Activated naive CD8-positive, alpha-beta T cell (primary cell): ENCODE data around the gene OSCAR.
A peak's percentile ranks its signal among the peaks of the same experiment; 100 is the strongest.

Experiments used
- H3K27ac Mint-ChIP-seq: one replicate; pipeline ENCODE4 v1.8.0; 2021; ENCODE audit warnings: mixed read lengths
- H3K27me3 Mint-ChIP-seq: one replicate; pipeline ENCODE4 v1.8.0; 2021; ENCODE audit warnings: mixed read lengths
- H3K36me3 Mint-ChIP-seq: one replicate; pipeline ENCODE4 v1.8.0; 2021; ENCODE audit warnings: mixed read lengths
- H3K4me1 Mint-ChIP-seq: one replicate; pipeline ENCODE4 v1.8.0; 2021; ENCODE audit warnings: low read depth, mixed read lengths
- H3K4me3 Mint-ChIP-seq: one replicate; pipeline ENCODE4 v1.8.0; 2021; ENCODE audit warnings: mild to moderate bottlenecking, mixed read lengths
- H3K9me3 Mint-ChIP-seq: one replicate; pipeline ENCODE4 v1.8.0; 2021; ENCODE audit warnings: low read depth, mixed read lengths

Gene OSCAR, protein sequence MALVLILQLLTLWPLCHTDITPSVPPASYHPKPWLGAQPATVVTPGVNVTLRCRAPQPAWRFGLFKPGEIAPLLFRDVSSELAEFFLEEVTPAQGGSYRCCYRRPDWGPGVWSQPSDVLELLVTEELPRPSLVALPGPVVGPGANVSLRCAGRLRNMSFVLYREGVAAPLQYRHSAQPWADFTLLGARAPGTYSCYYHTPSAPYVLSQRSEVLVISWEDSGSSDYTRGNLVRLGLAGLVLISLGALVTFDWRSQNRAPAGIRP

GRCh38 chr19:54100561-54100960, at the start of gene OSCAR:
Gene OSCAR, minus strand, starts transcription at chr19:54100803. Its CDS starts 11 bp downstream, at chr19:54100792.
- Mint-ChIP-seq H3K4me3 (peak within 1 kb of the TSS; percentile 42), H3K36me3 (no peaks in the 10 kb centered on the region), H3K27me3 (no peaks in the 10 kb centered on the region), H3K9me3 (no peaks in the 10 kb centered on the region), H3K27ac (no peak within 1 kb of the TSS), H3K4me1 (peaks cover 26% of the 10 kb centered on the region)

DNA sequence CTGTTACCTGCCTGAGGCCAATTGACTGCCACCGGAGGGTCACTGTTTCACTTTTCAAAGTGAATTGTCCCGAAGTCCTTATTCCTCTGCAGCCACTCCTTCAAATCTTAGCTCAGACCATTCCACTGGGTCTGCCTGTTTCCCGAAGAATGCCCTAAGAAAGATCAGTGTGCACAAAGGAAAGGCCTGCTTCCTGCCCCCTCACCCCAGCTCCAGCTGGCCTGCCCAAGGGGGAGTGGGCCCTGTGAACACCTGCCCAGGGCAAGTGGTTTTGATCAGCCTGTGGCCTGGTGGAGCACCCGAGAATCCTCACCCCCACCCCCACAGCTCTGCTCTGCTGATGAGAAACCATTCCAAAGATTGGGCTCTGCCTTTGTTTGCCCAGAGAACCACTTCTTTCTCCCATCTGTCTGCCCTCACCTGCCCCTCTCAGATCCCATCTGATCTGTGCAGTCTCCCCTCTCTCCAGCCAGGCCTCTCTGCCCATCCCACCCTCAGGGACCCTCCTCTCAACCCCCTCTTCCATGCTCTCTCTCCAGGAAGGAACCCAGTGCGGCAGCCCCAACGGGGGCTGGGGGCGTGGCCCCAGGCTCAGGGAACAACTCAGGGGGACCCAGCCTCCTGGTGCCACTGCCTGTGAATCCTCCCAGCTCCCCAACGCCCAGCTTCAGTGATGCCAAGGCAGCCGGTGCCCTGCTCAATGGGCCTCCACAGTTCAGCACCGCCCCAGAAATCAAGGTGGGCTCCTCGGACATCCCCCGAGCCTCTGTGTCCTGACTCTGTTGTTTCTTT, 48.6 kb upstream of the OSCAR start:
- no peaks in the 10 kb centered on the region for H3K27me3 Mint-ChIP-seq
- peaks cover 3% of the 10 kb centered on the region for H3K36me3 Mint-ChIP-seq
- no peaks in the 10 kb centered on the region for H3K9me3 Mint-ChIP-seq
- peaks cover 18% of the 10 kb centered on the region for H3K4me1 Mint-ChIP-seq
- no peak overlapping the region for H3K27ac Mint-ChIP-seq
- no peak overlapping the region for H3K4me3 Mint-ChIP-seq

DNA sequence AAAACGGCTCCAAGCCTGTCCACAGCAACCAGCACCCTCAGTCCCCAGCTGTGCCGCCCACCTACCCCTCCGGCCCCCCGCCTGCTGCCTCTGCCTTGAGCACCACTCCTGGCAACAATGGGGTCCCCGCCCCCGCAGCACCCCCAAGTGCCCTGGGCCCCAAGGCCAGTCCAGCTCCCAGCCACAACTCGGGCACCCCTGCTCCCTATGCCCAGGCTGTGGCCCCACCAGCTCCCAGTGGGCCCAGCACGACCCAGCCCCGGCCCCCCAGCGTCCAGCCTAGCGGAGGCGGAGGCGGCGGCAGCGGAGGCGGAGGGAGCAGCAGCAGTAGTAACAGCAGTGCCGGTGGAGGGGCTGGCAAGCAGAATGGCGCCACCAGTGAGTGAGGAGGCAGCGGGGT, 47.6 kb upstream of the OSCAR start:
- H3K4me3 Mint-ChIP-seq, result no peak overlapping the region
- H3K27ac Mint-ChIP-seq, result no peak overlapping the region
- no peaks in the 10 kb centered on the region for H3K9me3 Mint-ChIP-seq

GRCh38 chr19:54147676-54148075, 47.1 kb upstream of the OSCAR start:
- Mint-ChIP-seq H3K4me3 (no peak overlapping the region), H3K27ac (no peak overlapping the region), H3K27me3 (no peaks in the 10 kb centered on the region), H3K4me1 (peaks cover 10% of the 10 kb centered on the region), H3K9me3 (no peaks in the 10 kb centered on the region), H3K36me3 (peaks cover 3% of the 10 kb centered on the region)

More for the DNA sequence above, 47.6 kb upstream of the OSCAR start:
- Mint-ChIP-seq H3K36me3 (peaks cover 3% of the 10 kb centered on the region), H3K27me3 (no peaks in the 10 kb centered on the region), H3K4me1 (peaks cover 11% of the 10 kb centered on the region)

DNA sequence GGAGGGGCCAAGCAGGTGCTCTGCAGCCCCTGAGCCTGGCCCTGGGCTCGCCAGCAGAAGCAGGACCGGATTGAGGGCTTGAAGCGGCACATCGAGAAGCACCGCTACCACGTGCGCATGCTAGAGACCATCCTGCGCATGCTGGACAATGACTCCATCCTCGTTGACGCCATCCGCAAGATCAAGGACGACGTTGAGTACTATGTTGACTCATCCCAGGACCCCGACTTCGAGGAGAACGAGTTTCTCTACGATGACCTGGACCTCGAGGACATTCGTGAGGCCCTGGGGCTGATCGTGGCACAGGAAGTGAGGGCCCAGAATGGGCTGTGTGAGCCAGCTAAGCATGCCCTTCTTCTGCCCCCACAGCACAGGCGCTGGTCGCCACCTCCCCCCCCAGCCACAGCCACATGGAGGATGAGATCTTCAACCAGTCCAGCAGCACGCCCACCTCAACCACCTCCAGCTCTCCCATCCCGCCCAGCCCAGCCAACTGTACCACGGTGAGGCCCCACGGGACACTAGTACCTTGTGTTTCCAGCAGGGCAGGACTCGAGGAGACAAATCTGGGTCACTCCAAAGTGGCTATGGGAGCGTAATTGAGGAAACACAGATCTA, 45.0 kb upstream of the OSCAR start:
- H3K36me3 Mint-ChIP-seq, result peaks cover 3% of the 10 kb centered on the region
- H3K9me3 Mint-ChIP-seq, result no peaks in the 10 kb centered on the region
- no peak overlapping the region for H3K27ac Mint-ChIP-seq
- H3K4me3 Mint-ChIP-seq, result no peak overlapping the region
- H3K27me3 Mint-ChIP-seq, result no peaks in the 10 kb centered on the region
- peaks cover 18% of the 10 kb centered on the region for H3K4me1 Mint-ChIP-seq

GRCh38 chr19:54142166-54142780, 41.7 kb upstream of the OSCAR start:
- Mint-ChIP-seq H3K9me3 (no peaks in the 10 kb centered on the region), H3K4me3 (no peak overlapping the region), H3K36me3 (peaks cover 3% of the 10 kb centered on the region), H3K27me3 (no peaks in the 10 kb centered on the region), H3K27ac (no peak overlapping the region), H3K4me1 (peaks cover 32% of the 10 kb centered on the region)

DNA sequence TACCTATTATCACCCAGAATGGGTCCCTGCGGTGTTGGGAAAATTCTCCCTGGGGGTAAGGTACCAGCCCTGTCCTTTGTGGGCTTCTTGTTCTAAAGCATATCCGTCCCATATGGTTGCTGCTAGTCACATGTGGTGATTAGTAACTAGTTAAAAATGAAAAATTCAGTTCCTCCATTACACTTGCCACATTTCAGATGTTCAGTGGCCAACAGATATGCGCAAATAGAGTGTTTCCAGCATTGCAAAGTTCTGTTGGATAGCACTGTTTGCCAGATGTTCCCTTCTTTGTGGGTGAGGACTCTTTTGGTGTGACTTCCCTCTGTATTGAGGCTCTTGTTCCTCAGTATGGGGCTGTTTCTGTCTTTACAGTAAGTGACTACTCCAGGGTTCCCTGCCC, 40.8 kb upstream of the OSCAR start:
- no peaks in the 10 kb centered on the region for H3K27me3 Mint-ChIP-seq
- H3K9me3 Mint-ChIP-seq, result no peaks in the 10 kb centered on the region
- H3K27ac Mint-ChIP-seq, result peak overlapping the region; percentile 61
- no peak overlapping the region for H3K4me3 Mint-ChIP-seq
- H3K36me3 Mint-ChIP-seq, result no peaks in the 10 kb centered on the region
- peaks cover 38% of the 10 kb centered on the region for H3K4me1 Mint-ChIP-seq

DNA sequence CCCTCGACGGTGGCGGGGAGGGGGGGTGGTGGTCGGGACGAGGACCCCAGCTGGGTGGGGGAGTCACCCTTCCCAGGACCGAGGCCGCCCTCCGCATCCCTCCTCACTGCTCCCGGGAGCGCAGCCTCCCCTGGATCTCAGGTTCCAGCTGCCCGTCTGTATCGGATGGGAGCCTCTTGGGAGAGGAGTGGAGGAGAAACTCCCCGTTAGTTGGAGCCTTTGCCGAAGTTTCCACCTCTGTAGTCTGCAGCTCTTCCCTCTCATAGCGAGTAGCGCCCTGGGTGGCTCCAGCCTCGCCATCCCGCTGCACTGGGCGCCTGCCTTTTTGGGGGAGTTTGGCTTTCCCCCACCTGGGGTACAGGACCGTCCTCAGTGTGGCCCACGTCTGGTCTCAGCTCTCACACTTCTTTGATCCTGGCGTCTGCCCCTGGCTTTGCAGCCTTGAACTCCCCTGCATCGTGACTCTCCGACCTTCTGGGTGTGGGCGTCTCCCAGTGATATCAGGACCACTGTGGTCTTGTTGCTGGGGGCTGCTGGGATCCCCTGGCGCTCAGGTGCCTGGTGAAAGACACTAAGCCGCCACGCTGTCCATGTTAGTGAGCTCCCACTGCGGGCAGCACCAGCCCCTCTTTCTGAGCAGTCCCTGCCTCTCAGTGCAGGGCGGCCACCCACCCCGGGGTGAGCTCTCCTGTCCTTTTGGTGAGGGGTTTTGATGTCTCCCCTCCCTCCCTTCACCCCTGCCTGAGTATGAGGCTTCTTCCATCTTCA, 38.1 kb upstream of the OSCAR start:
- Mint-ChIP-seq H3K27me3 (no peaks in the 10 kb centered on the region), H3K27ac (peak overlapping the region; percentile 96), H3K4me3 (peak overlapping the region; percentile 94), H3K36me3 (no peaks in the 10 kb centered on the region), H3K9me3 (no peaks in the 10 kb centered on the region), H3K4me1 (peaks cover 45% of the 10 kb centered on the region)

- H3K36me3 Mint-ChIP-seq, result no peaks in the 10 kb centered on the region
- no peaks in the 10 kb centered on the region for H3K9me3 Mint-ChIP-seq
- peaks cover 45% of the 10 kb centered on the region for H3K4me1 Mint-ChIP-seq
- peak within 1 kb of the TSS; percentile 94 for H3K4me3 Mint-ChIP-seq
- H3K27ac Mint-ChIP-seq, result peak within 1 kb of the TSS; percentile 96
- no peaks in the 10 kb centered on the region for H3K27me3 Mint-ChIP-seq
Observed at GRCh38 chr19:54137699-54138488, 37.3 kb upstream of the OSCAR start, which contains the start of gene CNOT3. Gene CNOT3, plus strand, starts transcription at chr19:54137762. Its CDS starts 5,217 bp downstream, at chr19:54142979.

GRCh38 chr19:54136864-54137698, 36.5 kb upstream of the OSCAR start:
- H3K36me3 Mint-ChIP-seq, result no peaks in the 10 kb centered on the region

DNA sequence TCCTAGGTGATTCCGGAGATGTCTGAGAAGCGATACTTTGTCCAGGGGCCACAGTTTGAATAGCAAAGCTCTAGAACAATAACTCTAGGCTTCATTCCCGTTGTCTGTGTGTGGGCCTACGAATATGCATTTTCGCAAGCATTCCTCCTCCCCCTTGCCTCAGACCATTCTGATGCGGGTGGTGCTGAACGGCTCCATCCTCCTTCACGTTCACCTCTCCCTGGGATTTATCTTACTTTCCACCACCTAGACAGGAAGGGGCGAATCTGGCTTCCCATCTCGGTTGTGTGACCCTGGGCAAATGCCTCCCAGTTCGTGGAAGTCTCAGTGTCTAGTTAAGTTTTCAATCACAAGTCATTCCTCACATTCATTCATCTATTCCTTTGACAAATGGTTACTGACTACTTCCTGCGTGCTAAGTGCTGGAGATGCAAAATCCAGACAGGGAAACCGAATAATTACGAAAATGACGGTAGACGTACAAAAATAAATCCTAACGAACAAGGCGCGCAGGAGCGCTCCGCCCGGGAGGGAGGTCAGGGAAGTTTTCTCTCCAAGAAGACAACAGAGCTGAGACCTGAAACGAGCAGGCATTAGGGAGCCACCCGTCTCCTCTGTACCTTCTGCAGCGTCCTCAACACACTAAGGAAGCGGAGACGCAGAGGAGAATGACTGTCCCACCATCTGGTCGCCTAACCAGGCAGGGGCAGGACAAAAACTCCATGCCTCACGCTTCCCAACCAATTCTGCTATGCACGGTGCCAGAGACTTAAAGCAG, 35.7 kb upstream of the OSCAR start:
- no peaks in the 10 kb centered on the region for H3K27me3 Mint-ChIP-seq
- H3K9me3 Mint-ChIP-seq, result no peaks in the 10 kb centered on the region
- H3K36me3 Mint-ChIP-seq, result peaks cover 2% of the 10 kb centered on the region
- H3K4me3 Mint-ChIP-seq, result peak overlapping the region; percentile 89
- peaks cover 38% of the 10 kb centered on the region for H3K4me1 Mint-ChIP-seq
- H3K27ac Mint-ChIP-seq, result peak overlapping the region; percentile 76

More at GRCh38 chr19:54136864-54137698, 36.5 kb upstream of the OSCAR start:
- H3K4me3 Mint-ChIP-seq, result peak overlapping the region; percentile 89
- peaks cover 45% of the 10 kb centered on the region for H3K4me1 Mint-ChIP-seq
- H3K27me3 Mint-ChIP-seq, result no peaks in the 10 kb centered on the region
- peak overlapping the region; percentile 90 for H3K27ac Mint-ChIP-seq
- H3K9me3 Mint-ChIP-seq, result no peaks in the 10 kb centered on the region

DNA sequence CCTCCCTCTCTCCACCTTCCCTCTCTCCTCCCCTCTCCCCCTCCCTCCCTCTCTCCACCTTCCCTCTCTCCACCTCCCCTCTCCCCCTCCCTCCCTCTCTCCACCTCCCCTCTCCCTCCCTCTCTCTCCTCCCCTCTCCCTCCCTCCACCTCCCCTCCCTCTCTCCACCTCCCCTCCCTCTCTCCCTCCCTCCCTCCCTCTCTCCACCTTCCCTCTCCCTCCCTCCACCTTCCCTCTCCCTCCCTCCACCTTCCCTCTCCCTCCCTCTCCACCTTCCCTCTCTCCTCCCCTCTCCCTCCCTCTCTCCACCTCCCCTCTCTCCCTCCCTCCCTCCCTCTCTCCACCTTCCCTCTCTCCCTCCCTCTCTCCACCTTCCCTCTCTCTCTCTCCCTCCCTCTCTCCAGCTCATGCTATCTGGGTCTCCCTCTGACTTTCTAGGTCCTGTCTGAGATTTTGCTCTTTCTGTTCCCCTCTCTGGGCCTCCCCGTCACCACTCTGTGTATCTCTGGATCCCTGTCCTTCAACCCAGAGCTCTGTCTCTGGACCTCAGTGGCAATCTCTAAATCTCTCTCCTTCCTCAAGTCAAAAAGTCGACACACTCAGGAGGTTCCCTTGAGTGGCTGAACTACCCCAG, 33.5 kb upstream of the OSCAR start:
- Mint-ChIP-seq H3K27me3 (no peaks in the 10 kb centered on the region), H3K4me1 (peaks cover 21% of the 10 kb centered on the region), H3K27ac (no peak overlapping the region), H3K4me3 (no peak overlapping the region), H3K36me3 (peaks cover 2% of the 10 kb centered on the region), H3K9me3 (no peaks in the 10 kb centered on the region)
